Left lobe of liver (tissue), 2 donors: ENCODE data around the gene ATP5MK. TPM values are rescaled to one million over a fixed set of nuclear protein-coding genes. Genes with fewer than 3 reads are reported as not detected.
A peak's percentile ranks its signal among the peaks of the same experiment; 100 is the strongest.
"Not testable (repeated sequence)": the region's sequence is repeated elsewhere in the genome, so short reads cannot be mapped to it uniquely, and the experiment has no call there.

Source experiments
- ATAC-seq: fragments of 200-7000 bp; cut with Tn5 transposase; one replicate; pipeline ENCODE4 v1.9.1; 2020; ENCODE audit warnings: mild to moderate bottlenecking, moderate library complexity
- DNase-seq: peaks from one replicate; pipeline ENCODE4 v3.0.0-alpha.2; 2020; ENCODE audit warnings: low spot score
- total RNA-seq: library from RNA; stranded (reverse); gene quantifications from one replicate; pipeline ENCODE4 v1.2.1, GENCODE V29; 2021
- donor health status: DM: no; HTN: no; CAD: no; lungs with moderate emphysema.
- donor health status: DM: no; HTN: yes; CAD: no.

Gene ATP5MK
- total RNA-seq, 1 donor from 2014 or later: 154 TPM

DNA sequence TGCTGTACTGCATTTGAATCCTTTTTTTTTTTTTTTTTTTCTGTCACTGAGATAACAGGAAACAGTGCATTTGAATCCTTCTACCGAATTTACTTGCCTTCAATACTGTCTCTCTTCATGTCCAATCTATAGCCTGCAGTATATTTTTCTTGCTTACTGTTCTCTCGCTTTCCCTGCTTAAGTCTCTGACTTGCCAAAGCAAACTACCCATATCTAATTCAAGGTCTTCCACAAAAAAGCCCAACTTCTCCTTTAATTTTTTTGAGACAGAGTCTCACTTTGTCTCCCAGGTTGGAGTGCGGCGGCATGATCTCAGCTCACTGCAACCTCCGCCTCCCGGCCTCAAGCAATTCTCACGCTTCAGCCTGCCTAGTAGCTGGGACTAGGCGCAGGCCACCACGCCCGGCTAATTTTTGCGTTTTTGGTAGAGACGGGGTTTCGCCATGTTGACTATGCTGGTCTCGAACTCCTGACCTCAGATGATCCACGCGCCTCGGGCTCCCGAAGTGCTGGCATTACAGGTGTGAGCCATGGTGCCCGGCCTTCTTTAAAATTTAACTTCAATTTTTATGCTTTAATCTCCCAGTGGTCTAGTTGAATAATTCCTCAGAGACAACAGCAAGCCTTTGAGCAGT, 1.0 kb upstream of the ATP5MK start:
- ATAC-seq: no peak
- no peak for DNase-seq

DNA sequence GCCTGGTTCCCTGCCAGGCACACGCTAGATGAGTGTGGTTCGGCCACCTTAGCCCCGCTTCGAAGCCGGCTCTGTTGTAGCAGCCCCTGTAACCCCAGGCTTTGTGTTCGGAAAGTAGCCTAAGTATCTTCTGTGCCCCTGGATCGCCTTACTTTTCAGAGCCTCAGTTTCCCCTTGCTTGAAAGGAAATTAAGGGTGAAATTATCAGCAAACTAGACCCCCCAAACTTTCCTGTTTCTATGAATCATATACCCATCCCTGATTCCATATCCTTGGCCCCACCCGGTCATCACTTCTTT, 463 bp upstream of the ATP5MK start:
- DNase-seq (no peak), ATAC-seq (no peak)

DNA sequence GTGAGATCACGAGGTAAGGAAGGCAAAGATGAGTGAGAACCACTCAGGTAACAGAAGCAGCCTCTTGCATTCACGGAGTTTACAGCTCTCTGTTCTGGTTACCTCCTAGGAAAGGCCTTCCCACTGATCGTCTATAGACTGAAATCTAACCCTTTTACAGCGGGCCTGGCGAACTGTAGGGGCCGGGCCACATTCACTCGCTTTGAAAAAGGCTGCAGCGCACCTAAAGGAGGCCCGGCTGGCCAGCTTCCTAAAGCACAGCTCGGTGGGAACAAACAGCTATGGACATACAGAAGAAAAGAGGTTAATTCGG, 565 bp downstream of the ATP5MK start:
- DNase-seq: no peak
- ATAC-seq: peak; percentile 28

DNA sequence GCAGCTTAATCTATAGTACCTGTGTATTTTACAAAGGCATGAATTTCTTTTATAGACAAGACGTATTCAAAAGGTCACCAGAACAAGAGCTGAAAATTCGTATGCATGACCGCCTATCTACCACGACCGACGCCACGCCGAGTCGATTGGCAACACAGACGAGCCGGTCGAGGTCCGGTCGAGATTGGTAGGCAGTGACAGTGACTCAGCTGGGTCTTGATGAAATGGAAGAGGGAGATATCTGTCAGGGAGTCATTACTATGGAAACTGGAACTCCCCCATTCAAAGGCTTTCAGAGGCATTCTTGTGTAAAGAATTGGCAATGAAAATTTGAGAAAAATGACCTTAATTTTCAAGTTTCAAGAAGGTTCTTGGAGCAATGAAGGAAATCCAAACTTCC, 2.1 kb downstream of the ATP5MK start:
- no peak for ATAC-seq
- DNase-seq: no peak

DNA sequence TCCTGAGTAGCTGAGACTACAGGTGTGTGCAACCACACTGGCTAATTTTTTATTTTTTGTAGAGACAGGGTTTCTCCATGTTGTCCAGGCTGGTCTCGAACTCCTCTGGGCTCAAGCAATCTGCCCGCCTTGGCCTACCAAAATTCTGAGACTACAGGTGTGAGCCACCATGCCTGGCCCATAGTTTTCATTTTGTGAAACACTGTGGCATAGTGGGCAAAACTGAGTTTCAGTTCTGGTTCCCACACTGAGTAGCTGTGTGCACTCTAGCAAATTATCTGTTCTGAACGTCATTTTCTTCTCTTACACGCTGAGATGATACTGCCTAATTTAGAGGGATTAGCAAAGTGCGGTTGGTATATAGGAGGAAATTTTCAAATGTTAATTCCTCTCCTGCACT, 13.5 kb downstream of the ATP5MK start:
- ATAC-seq (no peak), DNase-seq (no peak)

DNA sequence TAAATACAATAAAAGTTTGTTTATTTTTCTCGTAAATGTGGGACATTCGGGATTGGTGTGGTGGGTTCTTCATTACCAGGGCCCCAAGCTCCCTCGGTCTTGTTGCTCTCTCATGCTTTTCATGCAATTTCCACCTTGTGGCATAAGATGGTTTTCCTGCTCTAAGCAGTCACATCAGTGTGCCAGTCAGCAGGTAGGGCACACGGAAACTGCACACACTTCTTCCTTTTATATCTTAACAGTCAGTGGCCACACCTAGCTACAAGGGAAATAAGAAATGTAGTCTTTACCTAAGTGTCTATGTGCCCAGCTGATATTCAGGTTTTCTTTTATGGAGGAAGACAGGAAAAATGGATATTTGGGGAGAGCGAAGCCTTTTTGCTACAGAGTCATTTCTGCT, 22.0 kb downstream of the ATP5MK start:
- ATAC-seq (no peak), DNase-seq (no peak)

DNA sequence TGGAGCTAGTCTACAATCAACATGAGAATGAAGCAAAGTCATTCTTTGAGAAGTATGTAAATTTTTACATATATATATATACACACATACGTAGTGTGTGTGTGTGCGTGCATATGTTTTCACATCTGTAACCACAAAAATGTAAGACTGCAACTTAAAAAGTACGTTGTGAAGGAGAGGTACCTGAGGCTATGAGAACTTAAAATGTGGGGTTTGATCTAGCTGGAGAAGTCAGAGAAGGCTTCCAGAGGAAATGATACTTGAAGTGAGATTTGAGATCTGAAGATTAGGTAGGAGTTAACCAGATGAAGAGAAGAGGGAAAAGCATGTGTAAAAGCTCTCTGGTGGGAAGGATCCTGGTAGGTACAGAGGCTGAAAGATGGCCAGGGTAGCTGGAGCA, 22.7 kb downstream of the ATP5MK start:
- no peak for ATAC-seq
- no peak for DNase-seq

DNA sequence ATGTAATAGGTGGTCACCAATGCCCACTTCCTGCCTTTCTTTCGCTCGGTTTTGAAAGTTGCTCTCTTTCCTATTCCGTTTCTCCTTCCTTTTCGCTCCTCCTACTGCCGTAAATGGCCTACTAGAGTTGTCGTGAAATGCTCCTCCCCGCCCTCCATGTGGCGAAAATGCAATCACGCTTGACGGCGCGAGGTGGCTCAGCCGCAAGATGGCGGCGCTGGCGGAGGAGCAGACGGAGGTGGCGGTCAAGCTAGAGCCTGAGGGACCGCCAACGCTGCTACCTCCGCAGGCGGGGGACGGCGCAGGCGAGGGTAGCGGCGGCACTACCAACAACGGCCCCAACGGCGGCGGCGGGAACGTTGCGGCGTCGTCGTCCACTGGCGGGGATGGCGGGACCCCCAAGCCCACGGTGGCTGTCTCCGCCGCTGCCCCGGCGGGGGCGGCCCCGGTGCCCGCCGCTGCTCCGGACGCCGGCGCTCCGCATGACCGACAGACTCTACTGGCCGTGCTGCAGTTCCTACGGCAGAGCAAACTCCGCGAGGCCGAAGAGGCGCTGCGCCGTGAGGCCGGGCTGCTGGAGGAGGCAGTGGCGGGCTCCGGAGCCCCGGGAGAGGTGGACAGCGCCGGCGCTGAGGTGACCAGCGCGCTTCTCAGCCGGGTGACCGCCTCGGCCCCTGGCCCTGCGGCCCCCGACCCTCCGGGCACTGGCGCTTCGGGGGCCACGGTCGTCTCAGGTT, 28.3 kb downstream of the ATP5MK start, which contains the start of gene TAF5:
TSS of gene TAF5 (plus strand) at position 195 of the 737 bp plus-strand sequence. CDS start at position 209, 14 bp downstream.
- peak; percentile 92 for DNase-seq
- peak; percentile 91 for ATAC-seq

DNA sequence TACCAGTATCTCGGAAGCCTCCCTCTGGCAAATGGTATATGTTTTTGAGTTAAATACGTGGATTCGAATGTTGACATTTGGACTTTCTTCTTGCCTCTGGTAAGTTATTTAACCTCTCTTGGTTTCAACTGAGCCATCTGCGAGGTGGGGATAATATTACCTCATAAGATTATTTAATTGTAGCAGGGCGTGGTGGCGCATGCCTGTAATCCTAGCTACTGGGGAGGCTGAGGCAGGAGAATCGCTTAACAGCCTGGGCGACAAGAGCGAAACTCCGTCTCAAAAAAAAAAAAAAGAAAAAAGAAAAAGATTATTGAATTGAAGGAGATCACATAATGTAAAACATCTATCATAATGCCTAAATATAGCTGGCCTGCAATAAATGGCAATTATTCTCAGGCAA, 28.9 kb downstream of the ATP5MK start:
- no peak for ATAC-seq
- no peak for DNase-seq

DNA sequence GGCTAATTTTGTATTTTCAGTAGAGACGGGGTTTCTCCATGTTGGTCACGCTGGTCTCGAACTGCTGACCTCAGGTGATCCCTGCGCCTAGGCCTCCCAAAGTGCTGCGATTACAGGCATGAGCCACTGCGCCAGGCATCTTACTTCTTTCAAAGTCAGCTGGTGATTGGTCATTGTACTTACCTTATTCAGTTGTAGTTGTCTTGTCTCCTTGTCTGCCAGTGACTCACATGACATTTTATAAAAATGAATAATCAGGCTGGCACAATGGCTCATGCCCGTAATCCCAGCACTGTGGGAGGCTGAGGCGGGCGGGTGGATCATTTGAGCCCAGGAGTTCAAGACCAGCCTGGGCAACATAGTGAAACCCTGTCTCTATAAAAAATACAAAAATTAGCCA, 35.5 kb downstream of the ATP5MK start:
- ATAC-seq: not testable (repeated sequence)
- DNase-seq: peak; percentile 19

DNA sequence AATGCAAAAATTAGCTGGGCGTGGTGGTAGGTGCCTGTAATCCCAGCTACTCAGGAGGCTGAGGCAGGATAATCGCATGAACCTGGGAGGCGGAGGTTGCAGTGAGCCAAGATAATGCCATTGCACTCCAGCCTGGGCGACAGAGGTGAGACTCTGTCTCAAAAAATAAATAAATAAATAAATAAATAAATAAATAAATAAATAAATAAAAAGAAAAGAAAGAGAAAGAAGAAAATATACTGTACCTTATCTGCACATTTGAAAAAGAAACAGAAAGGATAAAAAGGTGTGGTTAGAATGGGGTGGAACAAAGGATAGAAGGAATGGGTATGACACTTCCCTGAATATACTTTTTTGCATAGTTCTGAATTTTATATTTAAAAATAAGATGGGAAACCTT, 36.8 kb downstream of the ATP5MK start:
- not testable (repeated sequence) for ATAC-seq
- peak; percentile 21 for DNase-seq

DNA sequence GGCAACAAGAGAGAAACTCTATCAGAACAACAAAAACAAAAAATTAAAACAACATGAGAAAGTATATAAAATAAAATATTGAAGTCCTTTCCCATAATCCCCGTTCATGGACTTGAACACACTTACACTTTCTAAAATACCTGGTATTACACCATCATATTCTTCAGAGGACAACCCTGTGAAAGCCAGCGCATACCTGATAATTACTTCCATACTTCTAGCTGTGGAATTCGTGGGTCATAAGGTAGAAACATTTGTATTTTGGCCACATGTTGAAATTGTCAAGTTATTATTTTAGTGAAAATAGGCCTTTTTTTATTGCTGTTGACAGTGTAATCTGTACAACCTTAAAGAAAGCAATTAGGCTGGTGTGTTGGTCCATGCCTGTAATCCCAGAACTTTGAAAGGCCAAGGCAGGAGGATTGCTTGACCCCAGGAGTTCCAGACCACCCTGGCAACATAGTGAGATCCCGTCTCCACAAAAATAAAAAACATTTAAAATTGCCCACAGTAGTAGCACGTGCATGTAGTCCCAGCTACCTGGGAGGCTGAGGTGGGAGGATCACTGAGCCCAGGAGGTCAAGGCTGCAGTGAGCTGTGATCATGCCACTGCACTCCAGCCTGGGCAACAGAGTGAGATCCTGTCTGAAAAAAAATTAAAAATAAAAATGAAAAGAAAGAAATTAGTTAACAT, 40.2 kb downstream of the ATP5MK start:
- no peak for ATAC-seq
- DNase-seq: no peak

DNA sequence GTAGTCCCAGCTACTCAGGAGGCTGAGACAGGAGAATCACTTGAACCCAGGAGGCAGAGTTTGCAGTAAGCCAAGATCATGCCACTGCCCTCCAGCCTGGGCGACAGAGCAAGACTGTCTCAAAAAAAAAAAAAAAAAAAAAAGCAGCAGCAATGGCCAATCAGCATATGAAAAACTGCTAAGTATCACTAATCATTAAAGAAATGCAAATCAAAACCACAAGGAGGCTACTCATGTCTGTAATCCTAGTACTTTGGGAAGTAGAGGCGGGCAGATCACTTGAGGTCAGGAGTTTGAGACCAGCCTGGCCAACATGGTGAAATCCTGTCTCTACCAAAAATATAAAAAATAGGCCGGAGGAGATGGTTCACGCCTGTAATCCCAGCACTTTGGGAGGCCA, 41.7 kb downstream of the ATP5MK start:
- not testable (repeated sequence) for ATAC-seq, DNase-seq

DNA sequence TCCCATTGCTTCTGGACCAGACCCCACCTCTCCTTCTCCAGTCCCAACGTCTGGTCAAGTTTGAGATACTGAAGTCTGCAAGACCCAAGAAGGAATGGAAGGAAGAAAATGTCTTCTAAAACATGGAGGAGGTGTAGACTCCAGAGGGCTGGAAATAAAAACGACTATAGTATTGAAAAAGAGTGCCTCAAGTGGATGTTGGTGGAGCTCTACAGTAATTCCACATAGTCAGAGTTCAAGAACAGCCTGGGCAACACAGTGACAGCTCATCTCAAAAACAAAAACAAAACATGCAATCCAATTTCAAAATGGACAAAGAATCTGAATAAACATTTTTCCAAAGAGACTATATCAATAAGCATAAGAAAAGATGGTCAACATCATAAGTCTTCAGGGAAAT, 43.0 kb downstream of the ATP5MK start:
- DNase-seq (no peak), ATAC-seq (no peak)

DNA sequence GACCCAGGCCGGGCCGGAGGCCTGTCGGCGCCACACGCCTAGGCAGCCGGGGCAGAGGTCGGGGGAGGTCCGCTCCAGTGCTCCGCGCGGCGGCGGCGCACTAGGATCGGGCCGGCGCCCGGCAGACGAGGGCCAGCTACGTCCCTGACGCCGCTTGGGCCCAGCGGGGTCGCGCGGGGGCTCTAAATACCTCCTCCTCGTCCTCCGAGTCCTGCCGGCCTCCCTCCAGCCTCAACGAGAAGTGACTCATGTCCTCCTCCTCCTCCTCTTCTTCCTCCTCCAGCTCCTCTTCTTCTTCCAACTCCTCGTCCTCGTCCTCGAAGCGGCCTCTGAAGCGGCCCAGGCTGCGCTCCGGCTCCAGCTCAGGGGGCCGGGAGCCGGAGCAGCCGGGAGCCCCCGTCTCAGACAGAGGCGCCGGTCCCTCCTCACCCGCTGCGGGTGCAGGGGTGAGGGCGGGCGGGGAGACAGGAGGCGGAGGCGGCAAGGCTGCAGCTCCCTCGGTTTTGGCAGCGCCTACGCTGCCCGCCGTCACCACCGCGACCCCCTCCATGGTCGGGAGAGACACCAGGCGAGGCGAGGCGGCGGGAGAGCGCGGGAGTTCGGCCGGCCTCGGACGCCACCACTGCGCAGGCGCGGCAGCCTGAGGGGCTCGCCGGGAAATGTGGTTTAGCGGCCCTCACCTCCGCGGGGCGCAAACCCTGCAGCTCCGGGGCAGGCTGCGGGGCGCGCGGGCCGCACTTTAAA, 45.6 kb downstream of the ATP5MK start, which contains the start of gene PCGF6:
TSS of gene PCGF6 (minus strand) at position 624 of the 744 bp plus-strand sequence. CDS start at position 550, 74 bp downstream.
- peak; percentile 96 for ATAC-seq
- DNase-seq: peak; percentile 86

DNA sequence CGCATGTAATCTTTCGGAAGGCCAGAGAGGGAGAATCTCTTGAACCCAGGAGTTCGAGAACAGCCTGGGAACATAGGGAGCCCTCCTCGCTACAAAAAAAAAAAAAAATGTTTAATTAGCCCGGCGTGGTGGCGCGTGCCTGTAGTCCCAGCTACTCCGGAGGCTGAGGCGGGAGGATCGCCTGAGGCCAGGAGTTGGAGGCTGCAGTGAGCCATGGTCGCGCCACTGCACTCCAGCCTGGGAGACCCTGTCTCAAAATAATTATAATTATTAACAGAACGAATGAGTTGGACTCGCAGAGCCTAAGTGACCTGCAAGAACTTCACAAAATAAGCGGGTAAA, 46.1 kb downstream of the ATP5MK start:
- no peak for DNase-seq
- ATAC-seq: no peak

Other genes with a start within 250 kb of the ATP5MK start
- gene NT5C2, start 203.2 kb downstream of the ATP5MK start, total RNA-seq: 21.3 TPM
- gene RPEL1, start 150.6 kb downstream of the ATP5MK start, total RNA-seq: not detected
- not detected for gene INA, start 119.3 kb downstream of the ATP5MK start, total RNA-seq
- gene PCGF6, start 45.3 kb downstream of the ATP5MK start, total RNA-seq: 7.6 TPM
- gene TAF5, start 28.5 kb downstream of the ATP5MK start, total RNA-seq: 2.1 TPM
- gene PDCD11, start 151 bp upstream of the ATP5MK start, total RNA-seq: 9.0 TPM
- gene CALHM2, start 55.9 kb upstream of the ATP5MK start, total RNA-seq: 3.6 TPM
- gene CALHM1, start 62.4 kb upstream of the ATP5MK start, total RNA-seq: not detected
- gene CALHM3, start 82.8 kb upstream of the ATP5MK start, total RNA-seq: not detected
- gene NEURL1, start 97.2 kb upstream of the ATP5MK start, total RNA-seq: 1.7 TPM